CD4-positive, alpha-beta T cell treated with Interleukin-12 subunit alpha and Interleukin-12 subunit beta, for 1 hour (primary cell): ENCODE measurements around the gene TTYH2.
"Not testable (repeated sequence)": the region's sequence is repeated elsewhere in the genome, so short reads cannot be mapped to it uniquely, and the experiment has no call there.

Experiments used
- DNase-seq: peaks from one replicate; pipeline ENCODE4 v3.0.0-alpha.2; 2020

TTYH2 gene

GRCh38 chr17:74270333-74270732 lies 57.0 kb downstream of the TTYH2 start:
- DNase-seq: no peak

GRCh38 chr17:74271281-74271680 lies 57.9 kb downstream of the TTYH2 start:
- no peak for DNase-seq

GRCh38 chr17:74271901-74272561 lies 58.7 kb downstream of the TTYH2 start:
- no peak for DNase-seq

GRCh38 chr17:74272731-74273201 lies 59.4 kb downstream of the TTYH2 start:
- no peak for DNase-seq

DNA sequence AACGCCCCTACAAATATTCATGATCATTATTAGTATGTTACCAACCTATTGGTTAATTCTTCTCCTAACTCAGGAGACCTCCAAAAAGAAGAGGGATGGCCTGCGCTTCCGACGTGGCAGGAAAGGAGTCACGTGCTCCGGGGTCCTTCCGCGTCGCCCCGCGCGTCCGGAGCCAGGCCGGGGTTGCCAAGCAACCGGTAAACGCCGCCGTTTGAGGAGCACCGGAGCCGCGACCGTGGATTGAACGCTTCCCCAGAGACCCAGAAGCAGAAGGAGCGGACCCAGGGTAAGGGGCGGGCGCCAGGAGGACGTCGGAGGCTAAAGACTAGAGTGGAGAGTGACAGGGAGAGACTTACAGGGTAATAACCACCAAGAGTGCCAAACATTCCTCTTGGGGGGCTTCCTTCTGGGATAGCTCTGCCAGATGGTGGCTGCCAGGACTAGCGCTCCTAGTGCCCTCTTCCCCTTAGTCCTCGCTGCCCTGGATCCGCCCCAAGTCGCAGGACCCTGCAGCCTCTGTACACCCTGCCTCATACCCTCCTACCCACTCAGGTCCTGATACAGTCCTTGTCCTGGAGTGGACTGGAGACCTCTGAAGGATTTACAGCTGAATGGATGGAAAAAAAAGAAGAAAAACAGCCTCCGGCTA lies 60.8 kb downstream of the TTYH2 start, which contains the start of gene DNAI2:
Gene DNAI2 (plus strand): TSS at position 175 of the 649 bp plus-strand sequence. CDS start 7,584 bp downstream, outside the sequence.
- peak; percentile 66 for DNase-seq

DNA sequence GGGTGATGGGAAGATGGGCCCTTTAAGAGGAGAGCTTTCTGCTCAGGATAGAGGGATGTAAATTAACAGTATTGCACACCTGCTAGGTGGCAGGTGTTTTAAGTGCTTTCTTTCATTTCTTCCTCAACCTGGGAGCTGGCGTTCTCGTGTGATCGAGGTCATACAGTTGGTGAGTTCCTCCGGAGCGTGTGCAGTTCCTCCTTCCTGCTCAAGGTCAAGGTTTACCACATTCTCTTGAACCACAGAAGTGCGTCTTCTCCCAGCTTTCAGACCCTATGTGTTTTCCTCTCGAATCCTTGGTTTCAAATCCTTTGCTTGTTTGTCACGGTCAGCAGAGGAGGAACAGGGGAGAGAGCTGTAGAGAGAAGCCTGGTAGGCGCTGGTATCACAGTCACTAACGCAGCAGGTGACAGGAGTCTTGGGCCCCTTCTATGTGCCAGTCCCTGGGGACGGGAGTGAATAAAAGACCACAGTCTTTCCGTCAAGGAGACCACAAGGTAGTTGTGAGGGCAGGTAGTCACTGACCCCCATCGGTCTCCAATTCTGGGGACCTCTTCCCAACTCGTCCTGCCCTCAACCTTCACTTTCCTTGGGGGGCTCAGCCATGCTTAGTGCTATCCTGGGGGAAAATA lies 61.5 kb downstream of the TTYH2 start:
- DNase-seq: peak; percentile 24

DNA sequence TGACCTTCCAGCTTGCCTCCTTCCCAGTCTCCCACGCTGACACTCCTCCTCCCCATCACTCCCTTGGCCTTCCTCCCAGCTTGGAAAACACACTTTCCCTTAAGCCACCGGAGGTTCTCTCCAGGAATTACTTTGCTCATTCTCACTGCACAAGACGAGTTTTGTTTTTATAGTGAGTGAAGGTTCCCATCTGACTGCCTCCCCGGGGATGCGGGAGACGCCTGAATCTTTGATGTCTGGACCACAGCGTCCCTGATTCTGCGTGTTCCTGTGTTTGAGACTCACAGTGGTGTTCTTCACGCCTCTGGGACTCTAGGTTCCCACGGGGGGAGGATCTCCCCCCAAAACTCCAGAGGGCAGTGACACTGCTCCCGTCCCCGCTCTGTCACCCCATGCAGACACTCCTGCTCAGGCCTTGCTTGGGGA lies 62.7 kb downstream of the TTYH2 start:
- no peak for DNase-seq

DNA sequence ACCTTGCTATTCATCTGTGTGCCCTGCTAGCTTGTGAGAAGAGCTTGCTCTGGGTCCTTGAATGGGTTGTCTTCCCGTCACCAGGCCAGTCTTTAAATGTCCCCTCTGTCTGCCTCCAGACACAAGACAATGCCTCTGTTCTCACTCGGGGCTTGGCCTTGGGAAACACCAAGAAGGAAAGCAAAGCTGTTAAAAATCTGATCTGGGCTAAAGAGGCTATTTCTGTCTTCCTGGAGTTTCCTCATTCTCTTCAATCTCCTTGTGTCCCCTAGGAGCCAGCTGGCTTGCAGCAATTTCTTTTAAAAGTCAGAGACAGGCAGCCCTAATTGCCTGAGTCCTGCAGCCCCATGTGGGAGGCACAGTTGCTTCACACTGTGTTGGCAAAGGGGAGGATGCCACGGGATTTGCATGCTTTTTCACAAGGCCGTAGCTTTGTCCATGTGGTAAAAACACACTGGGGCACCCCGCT lies 63.2 kb downstream of the TTYH2 start:
- DNase-seq: no peak

- no peak for DNase-seq
These were observed 64.6 kb downstream of the TTYH2 start for GRCh38 chr17:74277935-74278334.

- DNase-seq: not testable (repeated sequence)
These were observed 66.2 kb downstream of the TTYH2 start for GRCh38 chr17:74279617-74280016.

DNA sequence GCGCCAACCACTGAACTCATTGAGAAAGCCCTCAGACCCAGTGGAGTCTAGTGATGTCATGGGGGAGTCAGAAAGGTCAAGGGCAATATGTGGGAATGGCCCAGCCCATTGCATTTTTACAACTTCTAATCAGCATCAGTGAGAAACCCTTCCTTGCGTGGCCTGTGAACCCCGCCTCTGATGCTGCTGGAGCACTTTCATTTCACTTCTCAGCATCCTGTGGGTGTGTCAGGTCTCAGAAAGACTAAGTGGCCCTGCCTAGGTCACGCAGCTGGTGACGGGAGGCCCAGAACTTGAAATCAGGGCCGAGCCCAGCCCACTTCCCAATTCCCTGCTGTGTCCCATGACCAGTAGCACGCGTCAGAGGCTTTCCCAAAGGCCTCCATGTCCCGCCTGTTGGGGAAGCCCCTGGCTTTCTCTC lies 66.7 kb downstream of the TTYH2 start:
- peak; percentile 80 for DNase-seq

DNA sequence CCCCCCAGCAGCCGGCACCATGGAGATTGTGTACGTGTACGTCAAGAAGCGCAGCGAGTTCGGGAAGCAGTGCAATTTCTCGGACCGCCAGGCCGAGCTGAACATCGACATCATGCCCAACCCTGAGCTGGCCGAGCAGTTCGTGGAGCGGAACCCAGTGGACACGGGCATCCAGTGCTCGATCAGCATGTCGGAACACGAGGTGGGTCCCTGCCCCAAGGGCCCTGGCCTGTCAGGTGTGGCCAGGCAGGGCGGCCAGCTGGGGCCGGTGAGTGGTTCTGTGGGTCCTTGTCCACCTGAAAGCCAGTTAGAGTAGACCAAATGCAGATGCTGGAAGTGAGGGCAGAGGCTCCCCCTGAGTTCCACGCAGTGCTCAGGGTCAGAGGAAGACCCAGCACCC lies 68.4 kb downstream of the TTYH2 start:
- DNase-seq: no peak

DNA sequence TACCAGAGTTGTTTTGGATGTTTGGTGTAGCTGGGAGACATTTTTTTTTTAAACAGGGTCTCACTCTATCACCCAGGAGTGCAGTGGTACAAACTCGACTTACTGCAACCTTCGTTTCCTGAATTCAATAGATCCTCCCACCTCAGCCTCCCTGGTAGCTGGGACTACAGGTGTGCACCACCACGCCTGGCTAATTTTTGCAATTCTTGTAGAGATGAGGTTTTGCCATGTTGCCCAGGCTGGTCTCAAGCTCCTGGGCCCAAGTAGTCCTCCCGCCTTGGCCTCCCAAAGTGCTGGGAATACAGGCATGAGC lies 68.9 kb downstream of the TTYH2 start:
- not testable (repeated sequence) for DNase-seq

- DNase-seq: peak; percentile 77
These were observed 69.4 kb downstream of the TTYH2 start for GRCh38 chr17:74282587-74283370.

DNA sequence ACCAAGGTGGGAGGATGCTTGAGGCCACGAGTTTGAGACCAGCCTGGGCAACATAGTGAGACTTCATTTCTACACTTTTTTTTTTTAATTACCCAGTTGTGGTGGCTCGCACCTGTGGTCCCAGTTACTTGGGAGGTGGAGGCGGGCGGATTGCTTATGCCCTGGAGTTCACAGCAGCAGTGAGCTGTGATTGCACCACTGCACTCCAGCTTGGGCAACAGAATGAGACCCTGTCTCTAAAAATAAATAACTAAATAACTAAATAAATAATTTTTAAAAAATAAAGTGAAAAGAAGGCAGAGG lies 70.0 kb downstream of the TTYH2 start:
- no peak for DNase-seq

GRCh38 chr17:74287031-74287602 lies 73.7 kb downstream of the TTYH2 start:
- DNase-seq: no peak

DNA sequence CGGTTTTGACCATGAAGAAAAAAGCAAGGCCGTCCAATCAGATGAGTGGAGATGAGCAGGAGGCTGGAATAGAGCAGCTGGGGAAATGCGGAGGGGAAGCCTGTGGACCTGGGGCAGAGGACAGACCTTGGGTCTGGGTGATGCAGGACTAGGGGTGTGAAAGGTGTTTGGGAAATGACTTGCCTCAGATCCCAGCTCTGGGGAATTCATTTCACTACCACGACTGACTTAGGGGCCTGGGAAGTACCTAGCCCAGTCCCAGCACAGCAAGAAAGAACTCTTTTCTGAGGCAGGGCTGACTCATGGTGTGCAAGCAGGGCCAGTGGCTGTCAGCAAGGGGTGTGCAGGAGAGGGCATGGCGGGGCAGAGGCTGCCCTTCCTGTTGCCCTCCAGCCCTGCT lies 75.4 kb downstream of the TTYH2 start:
- no peak for DNase-seq

DNA sequence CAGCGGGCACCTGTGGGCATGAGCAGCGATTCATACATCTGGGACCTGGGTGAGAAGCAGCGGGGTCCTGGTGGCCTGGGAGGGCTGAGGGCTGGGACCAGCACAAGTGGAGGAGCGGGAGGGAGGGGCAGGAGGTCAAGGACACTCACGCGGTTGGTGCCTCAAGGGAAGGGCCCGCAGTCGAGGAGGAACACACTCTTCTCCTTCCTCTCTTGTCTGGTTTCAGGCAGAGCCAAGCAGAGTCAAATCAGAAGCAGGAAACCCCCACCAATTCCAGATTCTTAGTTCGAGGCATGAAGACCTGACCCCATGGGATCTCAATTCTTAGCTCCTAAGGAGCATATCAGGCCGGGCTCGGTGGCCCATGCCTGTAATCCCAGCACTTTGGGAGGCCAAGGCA lies 76.3 kb downstream of the TTYH2 start:
- DNase-seq: no peak

DNA sequence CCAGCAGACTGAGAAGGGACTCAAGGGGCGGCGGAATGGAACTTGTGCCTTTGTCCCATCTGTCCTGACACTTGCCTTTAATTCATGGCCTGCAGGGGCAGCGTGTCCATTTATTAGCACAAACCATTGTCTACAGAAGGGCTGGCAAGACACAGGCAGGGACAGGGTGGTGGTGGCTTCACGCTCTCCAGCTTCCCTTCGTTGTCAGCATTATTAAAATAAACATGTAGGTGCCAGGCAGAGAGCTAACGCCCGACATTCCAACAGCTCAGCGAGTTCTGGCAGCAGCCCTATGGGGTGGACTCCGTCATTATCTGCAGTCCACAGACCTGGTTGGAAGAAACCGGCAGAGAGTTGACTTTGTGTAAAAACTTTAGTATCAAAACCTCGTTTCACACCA lies 77.0 kb downstream of the TTYH2 start:
- no peak for DNase-seq

GRCh38 chr17:74292495-74292894 lies 79.1 kb downstream of the TTYH2 start:
- no peak for DNase-seq

GRCh38 chr17:74295625-74296547 lies 82.5 kb downstream of the TTYH2 start:
- no peak for DNase-seq

DNA sequence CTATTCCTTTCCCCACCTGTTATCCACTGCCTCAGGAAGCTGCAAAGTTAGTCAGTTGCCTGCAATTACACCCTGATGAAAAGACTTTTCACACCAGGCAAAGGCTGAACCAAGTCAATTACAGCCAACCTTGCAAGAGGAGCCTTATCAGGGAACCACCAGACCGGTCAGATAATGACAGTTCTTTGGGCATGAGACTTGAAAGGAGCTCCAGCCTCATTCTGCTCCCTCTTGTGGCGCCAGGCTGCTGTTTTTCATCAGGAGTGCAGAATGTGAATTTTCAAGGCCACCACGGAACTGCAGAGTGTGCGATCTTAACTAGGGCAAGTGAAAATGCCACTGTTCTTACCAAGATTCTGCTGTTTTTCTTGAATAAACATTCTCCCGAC lies 83.2 kb downstream of the TTYH2 start:
- DNase-seq: peak; percentile 63
